Upper lobe of left lung (tissue), 6 donors: Measurements from ENCODE around the gene DHX15. TPM values are rescaled to one million over a fixed set of nuclear protein-coding genes. Genes with fewer than 3 reads are reported as not detected.

ENCODE experiments used
- ATAC-seq, 2 donors: fragments of 200-7000 bp; cut with Tn5 transposase; one replicate each; pipeline ENCODE4 v1.9.1; 2022; ENCODE audit warnings: mild to moderate bottlenecking in 2 of 2, moderate library complexity in 2 of 2; ENCODE audit not compliant: low FRiP score in 2 of 2
- DNase-seq, 2 donors: peaks; one replicate each; pipeline ENCODE4 v3.0.0-alpha.2; 2019 to 2020
- H3K27ac ChIP-seq, 4 donors: fragments of 200-600 bp; sonication (generic); one replicate each; pipeline ENCODE4 v1.5.1; 2016 to 2019
- H3K27me3 ChIP-seq, 4 donors: fragments of 200-600 bp; sonication (generic); one replicate each; pipeline ENCODE4 v1.5.1; 2017 to 2019
- H3K36me3 ChIP-seq, 4 donors: fragments of 200-600 bp; sonication (generic); one replicate each; pipeline ENCODE4 v1.5.1; 2016 to 2019
- H3K4me1 ChIP-seq, 4 donors: fragments of 200-600 bp; sonication (generic); one replicate each; pipeline ENCODE4 v1.5.1; 2018 to 2019
- H3K4me3 ChIP-seq, 4 donors: fragments of 200-600 bp; sonication (generic); one replicate each; pipeline ENCODE4 v1.5.1; 2017 to 2019; ENCODE audit warnings: mild to moderate bottlenecking in 2 of 4, moderate library complexity in 1 of 4
- H3K9me3 ChIP-seq, 4 donors: fragments of 200-600 bp; sonication (generic); one replicate each; pipeline ENCODE4 v1.5.1; 2018 to 2019
- EP300 ChIP-seq, 4 donors: sonication (generic); formaldehyde crosslinking; IDR thresholded peaks; one replicate each; pipeline ENCODE4 v1.5.1; 2017; ENCODE audit warnings: antibody characterized with exemption in 4 of 4, control low read depth in 2 of 4
- POLR2A ChIP-seq, 4 donors: fragments of 450-650 bp; IDR thresholded peaks; one replicate each; pipeline ENCODE4 v1.5.1; 2016 to 2017; ENCODE audit warnings: antibody characterized with exemption in 4 of 4, mild to moderate bottlenecking in 2 of 4
- POLR2AphosphoS5 ChIP-seq, 2 donors: sonication (generic); formaldehyde crosslinking; IDR thresholded peaks; one replicate each; pipeline ENCODE4 v1.5.1; 2017; ENCODE audit warnings: antibody characterized with exemption in 2 of 2
- WGBS, 2 donors: methylation state at CpG; one replicate each; pipeline ENCODE4 v1.1.5; 2017 to 2018; 5-methylcytosine and 5-hydroxymethylcytosine counted together
- total RNA-seq, 6 donors: library from RNA; depleted of rRNA in 4 of 6; stranded (reverse); fragments of >200 nt in 4 of 6; gene quantifications; one replicate each; pipeline versions ENCODE4 v1.1.0 to v1.2.1, GENCODE V29; 2016 to 2021
- TF ChIP-seq, protein P1 (sequence below), 6 experiments: fragments of 450-650 bp in 4 of 6; fragments of 200-600 bp in 2 of 6; sonication (generic) in 2 of 6; IDR thresholded peaks; one replicate each; pipeline ENCODE4 v1.5.1; 2016 to 2019; ENCODE audit warnings: antibody characterized with exemption in 6 of 6
- donor health status: DM: no; HTN: no; CAD: no; lungs with moderate emphysema.
- donor health status: DM: no; HTN: yes; CAD: no; lungs with severe emphysema.

Gene DHX15
- total RNA-seq, 6 donors from 2014 or later = 83.8 to 201 (median 107) TPM

DNA sequence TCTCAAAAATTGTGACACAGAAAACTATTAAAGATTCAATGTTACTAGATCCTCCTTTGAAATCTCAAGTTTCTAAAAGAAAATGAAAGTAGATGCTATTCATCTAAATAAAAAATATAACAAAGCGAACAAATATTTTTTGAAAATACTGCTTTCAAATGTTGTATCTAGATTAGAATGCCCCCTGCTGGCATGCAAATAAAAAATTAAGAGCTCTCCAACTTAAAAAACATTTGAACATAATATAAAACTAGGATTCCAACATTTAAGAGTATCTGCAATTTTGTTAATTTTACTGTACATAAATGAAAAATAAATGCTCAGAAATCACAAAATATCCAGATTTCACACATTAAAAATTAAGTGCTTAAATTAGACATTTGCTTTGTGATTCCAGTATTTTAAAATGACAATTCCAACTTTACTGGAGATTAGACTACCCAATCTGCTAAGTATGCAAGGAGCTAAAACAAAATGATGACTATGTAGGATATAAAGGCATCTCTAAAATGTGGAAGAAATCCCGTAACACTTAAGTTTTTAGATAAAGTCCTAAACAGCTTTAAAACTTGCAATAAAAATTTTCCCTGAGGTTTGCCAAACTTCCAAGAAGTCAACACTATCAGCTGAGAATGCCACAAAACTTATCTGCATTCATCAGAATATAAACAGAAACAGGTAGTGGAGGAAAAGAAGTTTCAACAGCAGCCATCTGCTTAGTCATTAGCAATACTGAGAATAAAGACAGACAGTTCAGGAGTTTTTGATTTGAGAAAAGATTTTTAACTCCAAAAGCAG, 32.7 kb downstream of the DHX15 start:
- ATAC-seq = no peak
- Histone ChIP-seq H3K27ac (peak overlapping the region in 1 of 4 donors; percentile 12), H3K27me3 (no peaks in the 10 kb centered on the region), H3K9me3 (no peaks in the 10 kb centered on the region), H3K4me1 (peaks cover 5 to 27% (median 21%) of the 10 kb centered on the region in 4 donors), H3K36me3 (peaks cover 2 to 55% (median 25%) of the 10 kb centered on the region in 4 donors), H3K4me3 (no peak overlapping the region)
- no peak for DNase-seq
- 69 to 77% methylated on average over 2 of the region's 2 CpGs for WGBS, 2 donors
- TF ChIP-seq POLR2AphosphoS5 (IDR thresholded peaks at IDR 0.05) = no peak
- no peak for TF ChIP-seq POLR2A (IDR thresholded peaks at IDR 0.05)
- no peak for TF ChIP-seq EP300 (IDR thresholded peaks at IDR 0.05)
- TF ChIP-seq, protein P1, sequence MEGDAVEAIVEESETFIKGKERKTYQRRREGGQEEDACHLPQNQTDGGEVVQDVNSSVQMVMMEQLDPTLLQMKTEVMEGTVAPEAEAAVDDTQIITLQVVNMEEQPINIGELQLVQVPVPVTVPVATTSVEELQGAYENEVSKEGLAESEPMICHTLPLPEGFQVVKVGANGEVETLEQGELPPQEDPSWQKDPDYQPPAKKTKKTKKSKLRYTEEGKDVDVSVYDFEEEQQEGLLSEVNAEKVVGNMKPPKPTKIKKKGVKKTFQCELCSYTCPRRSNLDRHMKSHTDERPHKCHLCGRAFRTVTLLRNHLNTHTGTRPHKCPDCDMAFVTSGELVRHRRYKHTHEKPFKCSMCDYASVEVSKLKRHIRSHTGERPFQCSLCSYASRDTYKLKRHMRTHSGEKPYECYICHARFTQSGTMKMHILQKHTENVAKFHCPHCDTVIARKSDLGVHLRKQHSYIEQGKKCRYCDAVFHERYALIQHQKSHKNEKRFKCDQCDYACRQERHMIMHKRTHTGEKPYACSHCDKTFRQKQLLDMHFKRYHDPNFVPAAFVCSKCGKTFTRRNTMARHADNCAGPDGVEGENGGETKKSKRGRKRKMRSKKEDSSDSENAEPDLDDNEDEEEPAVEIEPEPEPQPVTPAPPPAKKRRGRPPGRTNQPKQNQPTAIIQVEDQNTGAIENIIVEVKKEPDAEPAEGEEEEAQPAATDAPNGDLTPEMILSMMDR (IDR thresholded peaks at IDR 0.05) = peak in 1 of 6 experiments; percentile 20

DNA sequence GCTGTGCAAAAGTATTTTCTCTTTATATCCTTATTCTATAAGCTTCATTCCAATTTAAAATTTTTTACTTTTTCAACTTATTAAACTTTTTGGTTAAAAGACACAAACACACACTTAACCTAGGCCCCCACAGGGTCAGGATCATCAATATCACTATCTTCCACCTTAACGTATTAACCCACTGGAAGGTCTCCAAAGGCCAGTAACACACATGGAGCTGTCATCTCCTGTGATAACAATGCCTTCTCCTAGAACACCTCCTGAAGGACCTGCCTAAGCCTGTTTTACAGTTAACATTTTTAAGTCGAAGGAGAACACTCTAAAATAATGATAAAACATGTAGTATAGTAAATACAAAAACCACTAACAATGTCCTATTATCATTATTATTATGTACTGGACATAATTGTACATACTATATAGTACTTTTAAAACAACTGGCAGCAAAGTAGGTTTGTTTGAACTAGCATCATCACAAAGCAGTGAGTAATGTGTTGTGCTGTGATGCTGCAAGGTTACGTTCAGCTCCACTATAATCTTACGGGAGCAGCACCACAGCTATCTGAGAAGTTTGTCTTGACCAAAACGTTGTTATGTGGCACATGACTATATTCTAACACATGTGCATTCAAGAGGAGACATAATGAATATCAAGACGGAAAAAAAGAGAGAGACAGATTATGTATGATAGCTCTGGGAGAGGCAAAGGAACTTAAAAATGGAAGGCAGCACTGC, 33.7 kb downstream of the DHX15 start:
- peaks cover 5 to 30% (median 18%) of the 10 kb centered on the region in 4 donors for H3K4me1 ChIP-seq
- H3K27ac ChIP-seq = no peak overlapping the region
- no peak for ATAC-seq

DNA sequence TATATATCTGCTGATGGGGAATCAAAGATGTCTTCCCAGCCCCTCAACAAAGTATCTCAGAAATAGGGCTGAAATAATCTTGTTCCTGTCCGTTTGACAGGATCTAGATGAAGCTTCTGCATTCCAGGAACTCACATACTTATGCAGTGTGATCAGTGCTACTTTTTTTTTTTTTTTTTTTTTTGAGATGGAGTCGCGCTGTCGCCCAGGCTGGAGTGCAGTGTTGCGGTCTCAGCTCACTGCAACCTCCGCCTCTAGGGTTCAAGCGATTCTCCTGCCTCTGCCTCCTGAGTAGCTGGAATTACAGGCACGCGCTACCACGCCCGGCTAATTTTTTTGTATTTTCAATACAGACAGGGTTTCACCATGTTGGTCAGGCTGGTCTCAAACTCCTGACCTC, 36.4 kb downstream of the DHX15 start:
- ATAC-seq = no peak
- peaks cover 11 to 41% (median 25%) of the 10 kb centered on the region in 4 donors for H3K4me1 ChIP-seq
- no peak for DNase-seq
- no peak for TF ChIP-seq POLR2A (IDR thresholded peaks at IDR 0.05)
- no peak for TF ChIP-seq EP300 (IDR thresholded peaks at IDR 0.05)
- no peak for TF ChIP-seq POLR2AphosphoS5 (IDR thresholded peaks at IDR 0.05)
- TF ChIP-seq, protein P1 (IDR thresholded peaks at IDR 0.05) = no peak
- no peaks in the 10 kb centered on the region for H3K9me3 ChIP-seq
- WGBS, 2 donors = 95% methylated on average over 11 of the region's 11 CpGs
- H3K36me3 ChIP-seq = peaks cover 2 to 38% (median 11%) of the 10 kb centered on the region in 4 donors
- no peak overlapping the region for H3K4me3 ChIP-seq
- no peaks in the 10 kb centered on the region for H3K27me3 ChIP-seq
- H3K27ac ChIP-seq = no peak overlapping the region

More for the DNA sequence above, 33.7 kb downstream of the DHX15 start:
- WGBS, 2 donors = 77 to 80% methylated on average over 6 of the region's 6 CpGs
- Histone ChIP-seq H3K27me3 (no peaks in the 10 kb centered on the region), H3K4me3 (no peak overlapping the region), H3K9me3 (no peaks in the 10 kb centered on the region), H3K36me3 (peaks cover 2 to 53% (median 25%) of the 10 kb centered on the region in 4 donors)
- DNase-seq = no peak
- TF ChIP-seq POLR2AphosphoS5 (IDR thresholded peaks at IDR 0.05) = no peak
- TF ChIP-seq, protein P1 (IDR thresholded peaks at IDR 0.05) = no peak
- TF ChIP-seq POLR2A (IDR thresholded peaks at IDR 0.05) = no peak
- TF ChIP-seq EP300 (IDR thresholded peaks at IDR 0.05) = no peak

DNA sequence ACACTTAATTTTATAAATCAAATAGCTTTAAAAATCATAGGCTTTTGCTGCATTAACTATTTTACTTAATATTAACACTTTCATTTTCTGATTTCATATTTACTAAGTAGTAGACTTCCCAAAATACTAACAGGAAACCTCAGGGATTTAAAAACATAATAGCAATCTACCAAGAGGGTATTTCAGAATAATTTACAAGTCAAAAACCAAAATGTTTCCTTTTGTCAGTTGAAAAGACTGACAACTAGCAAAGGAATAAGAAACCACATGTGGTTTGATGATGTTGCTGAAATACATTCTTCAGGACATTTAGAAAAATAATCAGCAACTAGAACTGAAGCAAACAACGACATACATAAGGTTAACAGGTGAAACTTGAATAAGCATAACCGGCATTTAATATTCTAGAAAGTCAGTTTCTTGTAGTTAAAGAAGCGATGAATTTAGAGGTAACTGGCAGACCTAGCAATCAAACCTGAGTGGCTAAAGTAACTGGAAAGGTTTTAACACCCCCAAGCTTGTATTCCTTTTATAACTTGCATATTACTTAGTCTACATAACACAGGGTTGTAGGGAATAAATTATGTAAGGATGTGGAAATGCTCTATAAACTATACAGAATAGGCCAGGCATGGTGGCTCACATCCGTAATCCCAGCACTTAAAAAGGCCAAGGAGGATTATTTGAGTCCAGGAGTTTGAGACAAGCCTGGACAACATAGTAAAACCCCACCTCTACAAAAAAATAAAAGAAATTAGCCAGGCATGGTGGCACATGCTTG, 40.0 kb downstream of the DHX15 start:
- H3K4me3 ChIP-seq = no peak overlapping the region
- no peak for TF ChIP-seq EP300 (IDR thresholded peaks at IDR 0.05)
- no peak for TF ChIP-seq POLR2AphosphoS5 (IDR thresholded peaks at IDR 0.05)
- TF ChIP-seq, protein P1 (IDR thresholded peaks at IDR 0.05) = no peak
- no peak for TF ChIP-seq POLR2A (IDR thresholded peaks at IDR 0.05)
- no peaks in the 10 kb centered on the region for H3K9me3 ChIP-seq
- H3K27me3 ChIP-seq = no peaks in the 10 kb centered on the region
- H3K27ac ChIP-seq = no peak overlapping the region
- ATAC-seq (no peak), DNase-seq (no peak)
- peaks cover 0 to 23% (median 11%) of the 10 kb centered on the region in 4 donors for H3K4me1 ChIP-seq
- 75 to 86% methylated on average over 4 of the region's 4 CpGs for WGBS, 2 donors
- peaks cover 2 to 69% (median 28%) of the 10 kb centered on the region in 4 donors for H3K36me3 ChIP-seq
